WTC11 (cell line): Measurements from ENCODE around the gene PRODH. TPM values are rescaled to one million over a fixed set of nuclear protein-coding genes. Genes with fewer than 3 reads are reported as not detected.
A peak's percentile ranks its signal among the peaks of the same experiment; 100 is the strongest.
"Not testable (repeated sequence)": the region's sequence is repeated elsewhere in the genome, so short reads cannot be mapped to it uniquely, and the experiment has no call there.

Experiments used
- ATAC-seq: fragments of 200-7000 bp; cut with Tn5 transposase; 2 replicates; pipeline ENCODE4 v1.10.0; 2021; ENCODE audit warnings: mild to moderate bottlenecking, moderate library complexity
- CTCF ChIA-PET: fragments of 300-600 bp; sonication (Branson Sonifier 250); formaldehyde crosslinking; loops from one replicate; lab custom pipeline; 2021; ENCODE audit warnings: antibody characterized with exemption; lab: Charles Lee
- POLR2A ChIA-PET: fragments of 350-600 bp; sonication (Branson Sonifier 250); formaldehyde crosslinking; loops from one replicate; lab custom pipeline; 2021; ENCODE audit warnings: antibody characterized with exemption; lab: Charles Lee
- DNase-seq: peaks from one replicate; pipeline ENCODE4 v3.0.0; 2021; ENCODE audit warnings: low spot score
- H3K27ac Mint-ChIP-seq: 2 replicates; pipeline ENCODE4 v1.8.0; 2021; ENCODE audit warnings: mixed read lengths
- H3K27me3 Mint-ChIP-seq: 2 replicates; pipeline ENCODE4 v1.8.0; 2021; ENCODE audit warnings: low read depth, mild to moderate bottlenecking, moderate library complexity, mixed read lengths
- H3K36me3 Mint-ChIP-seq: 2 replicates; pipeline ENCODE4 v1.8.0; 2021; ENCODE audit warnings: mixed read lengths
- H3K4me1 Mint-ChIP-seq: 2 replicates; pipeline ENCODE4 v1.8.0; 2022; ENCODE audit warnings: mixed read lengths
- H3K4me3 Mint-ChIP-seq: 2 replicates; pipeline ENCODE4 v1.8.0; 2021; ENCODE audit warnings: mild to moderate bottlenecking, moderate library complexity, mixed read lengths
- H3K9me3 Mint-ChIP-seq: 2 replicates; pipeline ENCODE4 v1.8.0; 2021; ENCODE audit warnings: mixed read lengths
- ARID4B ChIP-seq: sonication (generic); formaldehyde crosslinking; IDR thresholded peaks from 2 replicates; pipeline ENCODE4 v1.8.0; 2023; ENCODE audit warnings: missing genetic modification reagents, mild to moderate bottlenecking, borderline replicate concordance
- ATF2 ChIP-seq: sonication (generic); formaldehyde crosslinking; IDR thresholded peaks from 2 replicates; pipeline ENCODE4 v1.8.1; 2022; ENCODE audit warnings: low read depth, missing genetic modification reagents, borderline replicate concordance
- CBFB ChIP-seq: sonication (generic); formaldehyde crosslinking; IDR thresholded peaks from 2 replicates; pipeline ENCODE4 v1.8.1; 2022; ENCODE audit warnings: mild to moderate bottlenecking, low read depth, missing genetic modification reagents
- CREB1 ChIP-seq: sonication (generic); formaldehyde crosslinking; IDR thresholded peaks from 2 replicates; pipeline ENCODE4 v1.8.0; 2023; ENCODE audit warnings: mild to moderate bottlenecking, missing genetic modification reagents
- CREM ChIP-seq: sonication (generic); formaldehyde crosslinking; IDR thresholded peaks from 2 replicates; pipeline ENCODE4 v1.8.1; 2022; ENCODE audit warnings: mild to moderate bottlenecking, missing genetic modification reagents, moderate library complexity
- EMX1 ChIP-seq: fragments of 250-450 bp; sonication (Bioruptor Pico); IDR thresholded peaks from 2 replicates; pipeline ENCODE4 v1.8.0; 2021; ENCODE audit warnings: mild to moderate bottlenecking
- FOXP1 ChIP-seq: sonication (generic); formaldehyde crosslinking; IDR thresholded peaks from 2 replicates; pipeline ENCODE4 v1.8.0; 2022; ENCODE audit warnings: missing genetic modification reagents, mild to moderate bottlenecking, moderate library complexity, borderline replicate concordance
- FOXP4 ChIP-seq: sonication (generic); formaldehyde crosslinking; IDR thresholded peaks from 2 replicates; pipeline ENCODE4 v1.8.0; 2022; ENCODE audit warnings: mild to moderate bottlenecking, missing genetic modification reagents
- MAX ChIP-seq: sonication (generic); formaldehyde crosslinking; IDR thresholded peaks from 2 replicates; pipeline ENCODE4 v1.8.0; 2022; ENCODE audit warnings: mild to moderate bottlenecking, missing genetic modification reagents
- NFYB ChIP-seq: sonication (generic); formaldehyde crosslinking; conservative IDR thresholded peaks from 2 replicates; pipeline ENCODE4 v1.8.0; 2022; ENCODE audit warnings: low read depth, missing genetic modification reagents
- RORB ChIP-seq: fragments of 250-450 bp; sonication (Bioruptor Pico); IDR thresholded peaks from 2 replicates; pipeline ENCODE4 v1.9.0; 2021; ENCODE audit warnings: mild to moderate bottlenecking
- SP1 ChIP-seq: sonication (generic); formaldehyde crosslinking; conservative IDR thresholded peaks from 2 replicates; pipeline ENCODE4 v1.8.1; 2022; ENCODE audit warnings: missing genetic modification reagents
- ZNF219 ChIP-seq: sonication (generic); formaldehyde crosslinking; IDR thresholded peaks from 2 replicates; pipeline ENCODE4 v1.8.0; 2023; ENCODE audit warnings: missing genetic modification reagents, mild to moderate bottlenecking, borderline replicate concordance
- ZNF281 ChIP-seq: sonication (generic); formaldehyde crosslinking; IDR thresholded peaks from 2 replicates; pipeline ENCODE4 v1.8.0; 2023; ENCODE audit warnings: mild to moderate bottlenecking, missing genetic modification reagents
- ZNF671 ChIP-seq: fragments of 250-450 bp; sonication (Bioruptor Pico); IDR thresholded peaks from 2 replicates; pipeline ENCODE4 v1.8.0; 2021; ENCODE audit warnings: mild to moderate bottlenecking
- total RNA-seq: library from RNA; stranded (reverse); gene quantifications from 3 replicates; pipeline ENCODE4 v1.2.3, GENCODE V29; 2021

Gene PRODH
- total RNA-seq, 1 experiment from 2014 or later, result 97.3 TPM

GRCh38 chr22:18906896-18907295 lies 29.2 kb downstream of the PRODH start:
- Mint-ChIP-seq H3K36me3 (no peaks in the 10 kb centered on the region), H3K27me3 (no peaks in the 10 kb centered on the region), H3K27ac (no peak overlapping the region), H3K9me3 (no peaks in the 10 kb centered on the region), H3K4me1 (peaks cover 4% of the 10 kb centered on the region), H3K4me3 (no peak overlapping the region)
- no peak for TF ChIP-seq CBFB (CRISPR knock-in tag)
- TF ChIP-seq ZNF281, result no peak
- TF ChIP-seq EMX1 (CRISPR knock-in tag), result no peak
- no peak for TF ChIP-seq MAX (CRISPR knock-in tag)
- ATAC-seq (peak; percentile 74), DNase-seq (peak; percentile 26)
- ChIA-PET POLR2A (interaction anchor here (0.6 kb wide), 1 partner anchor 256 kb away, joined by 3 read pairs; no protein-coding TSS in a partner anchor), CTCF (interaction anchor here (0.7 to 5.0 kb wide), 13 partner anchors 13 to 749 kb away, joined by 3 to 75 read pairs (median 3); partner anchors contain the start of gene PRODH)

- H3K27me3 Mint-ChIP-seq, H3K27ac Mint-ChIP-seq, H3K4me1 Mint-ChIP-seq, H3K4me3 Mint-ChIP-seq, H3K36me3 Mint-ChIP-seq, DNase-seq, H3K9me3 Mint-ChIP-seq: not testable (repeated sequence)
- ATAC-seq, result peak; percentile 2; the same call in 1 of the 2 replicates
- ChIA-PET CTCF (interaction anchor here (0.5 to 5.0 kb wide), 13 partner anchors 13 to 1349 kb away, joined by 3 to 75 read pairs (median 3); partner anchors contain the start of gene PRODH), POLR2A (interaction anchor here (0.6 to 1.6 kb wide), 2 partner anchors 23 to 256 kb away, joined by 3 to 8 read pairs; no protein-coding TSS in a partner anchor)
These were observed 29.7 kb downstream of the PRODH start for GRCh38 chr22:18906410-18906745.

GRCh38 chr22:18905540-18906409 lies 30.3 kb downstream of the PRODH start, which contains the start of gene DGCR6:
DGCR6 (plus strand) TSS chr22:18906320; CDS start chr22:18906375, 55 bp downstream.
- no peaks in the 10 kb centered on the region for H3K9me3 Mint-ChIP-seq
- H3K4me1 Mint-ChIP-seq, result peaks cover 4% of the 10 kb centered on the region
- ChIA-PET CTCF (interaction anchor here (0.5 to 5.0 kb wide), 12 partner anchors 9 to 1349 kb away, joined by 3 to 75 read pairs (median 4); partner anchors contain the start of gene PRODH), POLR2A (interaction anchor here (1.6 kb wide), 1 partner anchor 24 kb away, joined by 8 read pairs; no protein-coding TSS in a partner anchor)
- H3K36me3 Mint-ChIP-seq, result no peaks in the 10 kb centered on the region
- H3K27ac Mint-ChIP-seq, result no peak within 1 kb of the TSS
- ATAC-seq (peak; percentile 51), DNase-seq (no peak)
- no peak within 1 kb of the TSS for H3K4me3 Mint-ChIP-seq
- H3K27me3 Mint-ChIP-seq, result no peaks in the 10 kb centered on the region
- TF ChIP-seq RORB (no peak), ZNF219 (CRISPR knock-in tag) (no peak), ZNF281 (no peak), CREB1 (no peak), FOXP1 (no peak), FOXP4 (CRISPR knock-in tag) (no peak), ARID4B (CRISPR knock-in tag) (no peak), NFYB (CRISPR knock-in tag) (no peak), SP1 (CRISPR knock-in tag) (no peak), ZNF671 (CRISPR knock-in tag) (no peak), ATF2 (no peak), CREM (no peak)
